Ishikawa (cell line): Measurements from ENCODE around the gene SLC44A4.

ENCODE experiments used
- CEBPB ChIP-seq: IDR thresholded peaks from 2 replicates; pipeline ENCODE4 v1.6.1; 2012
- CREB1 ChIP-seq: IDR thresholded peaks from 2 replicates; pipeline ENCODE4 v1.6.1; 2012; ENCODE audit warnings: low read depth
- EGR1 ChIP-seq: IDR thresholded peaks from 2 replicates; pipeline ENCODE4 v1.6.1; 2012
- EP300 ChIP-seq: IDR thresholded peaks from 2 replicates; pipeline ENCODE4 v1.6.1; 2012; ENCODE audit warnings: borderline replicate concordance
- FOXM1 ChIP-seq: IDR thresholded peaks from 2 replicates; pipeline ENCODE4 v1.6.1; 2012; ENCODE audit warnings: low read depth, borderline replicate concordance
- MAX ChIP-seq: IDR thresholded peaks from 2 replicates; pipeline ENCODE4 v1.6.1; 2012
- NFIC ChIP-seq: IDR thresholded peaks from 2 replicates; pipeline ENCODE4 v1.6.1; 2012
- RAD21 ChIP-seq: IDR thresholded peaks from 2 replicates; pipeline ENCODE4 v1.6.1; 2012; ENCODE audit warnings: low read depth
- REST ChIP-seq: IDR thresholded peaks from 2 replicates; pipeline ENCODE4 v1.6.1; 2012; ENCODE audit warnings: low read depth, mild to moderate bottlenecking
- TAF1 ChIP-seq: IDR thresholded peaks from 2 replicates; pipeline ENCODE4 v1.6.1; 2012; ENCODE audit warnings: low read depth, mild to moderate bottlenecking
- TCF12 ChIP-seq: IDR thresholded peaks from 2 replicates; pipeline ENCODE4 v1.6.1; 2012; ENCODE audit warnings: low read depth
- TEAD4 ChIP-seq: IDR thresholded peaks from 2 replicates; pipeline ENCODE4 v1.6.1; 2012
- USF1 ChIP-seq: IDR thresholded peaks from 2 replicates; pipeline ENCODE4 v1.6.1; 2012
- YY1 ChIP-seq: IDR thresholded peaks from 2 replicates; pipeline ENCODE4 v1.6.1; 2012; ENCODE audit warnings: low read depth
- ZBTB7A ChIP-seq: IDR thresholded peaks from 2 replicates; pipeline ENCODE4 v1.6.1; 2012; ENCODE audit warnings: low read depth

Gene SLC44A4

GRCh38 chr6:31859923-31860322 is 18.9 kb downstream of the SLC44A4 start:
- TF ChIP-seq ZBTB7A (no peak), FOXM1 (no peak), TAF1 (no peak), REST (no peak), CEBPB (no peak), RAD21 (no peak), YY1 (no peak), EGR1 (no peak), EP300 (no peak), TEAD4 (no peak), NFIC (no peak), MAX (no peak)

DNA sequence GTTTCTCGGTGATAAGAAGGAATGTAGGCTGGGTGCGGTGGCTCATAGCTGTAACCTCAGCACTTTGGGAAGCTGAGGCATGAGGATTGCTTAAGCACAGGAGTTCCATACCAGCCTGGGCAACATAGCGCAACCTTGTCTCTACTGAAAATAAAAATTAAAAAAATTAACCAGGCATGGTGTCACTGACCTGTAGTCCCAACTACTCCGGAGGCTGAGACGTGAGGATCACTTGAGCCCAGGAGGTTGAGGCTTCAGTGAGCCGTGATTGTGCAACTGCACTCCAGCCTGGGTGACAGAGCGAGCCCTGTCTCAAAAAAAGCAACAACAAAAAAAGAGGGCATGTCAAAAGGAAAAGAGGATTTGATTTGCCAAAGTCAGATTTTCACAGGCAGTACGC is 20.1 kb downstream of the SLC44A4 start:
- TF ChIP-seq ZBTB7A (no peak), MAX (no peak), TCF12 (no peak), REST (no peak)

DNA sequence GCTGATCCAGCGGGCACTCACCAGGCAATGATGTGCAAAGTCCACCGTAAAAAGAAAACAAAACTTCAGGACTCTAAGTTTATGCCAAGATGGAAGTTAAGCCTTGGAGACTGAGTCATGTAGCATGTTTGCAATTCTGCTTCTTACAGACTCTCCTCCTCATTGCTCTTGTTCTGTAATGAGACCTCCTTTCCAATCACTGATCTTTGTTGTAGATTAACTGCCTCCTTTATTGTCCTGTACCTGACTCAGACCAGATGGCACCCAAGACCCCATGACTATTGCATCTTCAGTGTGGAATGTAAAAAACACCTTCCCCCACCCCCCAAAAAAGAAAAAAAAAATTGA is 27.3 kb downstream of the SLC44A4 start:
- TF ChIP-seq TEAD4 (no peak), MAX (no peak), USF1 (no peak), NFIC (no peak)

DNA sequence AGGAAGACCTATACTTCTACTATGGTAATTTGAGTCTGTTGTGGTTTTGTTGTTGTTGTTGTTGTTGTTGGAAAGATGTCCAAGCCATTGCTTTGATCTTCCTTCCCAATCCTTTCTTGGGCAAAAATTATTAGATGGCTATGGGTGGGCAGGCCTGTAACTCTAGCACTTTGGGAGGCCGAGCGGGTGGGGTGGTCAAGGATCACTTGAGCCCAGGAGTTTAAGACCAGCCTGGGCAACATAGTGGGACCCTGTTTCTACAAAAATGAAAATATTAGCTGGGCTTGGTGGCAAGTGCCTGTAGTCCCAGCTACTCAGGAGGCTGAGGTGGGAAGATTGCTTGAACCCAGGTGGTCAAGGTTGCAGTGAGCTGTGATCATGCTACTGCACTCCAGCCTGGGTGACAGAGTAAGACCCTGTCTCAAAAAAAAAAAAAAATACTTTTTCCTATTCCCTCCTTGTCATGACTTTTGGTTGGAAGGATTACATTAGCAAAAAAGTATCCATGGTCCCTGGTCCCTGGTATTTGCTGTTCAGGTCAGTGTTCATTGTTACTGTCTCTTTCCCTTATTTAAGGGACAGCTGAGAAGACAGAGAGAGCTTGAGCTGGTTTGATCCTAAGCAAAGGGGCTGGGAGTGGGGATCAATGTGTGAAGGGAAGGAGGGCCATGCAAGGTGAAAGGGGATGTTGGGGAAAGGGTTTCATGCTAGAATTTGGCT is 27.9 kb downstream of the SLC44A4 start:
- TF ChIP-seq YY1: no peak
- no peak for TF ChIP-seq EGR1
- TF ChIP-seq CEBPB: no peak
- TF ChIP-seq FOXM1: no peak
- no peak for TF ChIP-seq TEAD4
- no peak for TF ChIP-seq TAF1
- TF ChIP-seq EP300: no peak
- TF ChIP-seq ZBTB7A: no peak

DNA sequence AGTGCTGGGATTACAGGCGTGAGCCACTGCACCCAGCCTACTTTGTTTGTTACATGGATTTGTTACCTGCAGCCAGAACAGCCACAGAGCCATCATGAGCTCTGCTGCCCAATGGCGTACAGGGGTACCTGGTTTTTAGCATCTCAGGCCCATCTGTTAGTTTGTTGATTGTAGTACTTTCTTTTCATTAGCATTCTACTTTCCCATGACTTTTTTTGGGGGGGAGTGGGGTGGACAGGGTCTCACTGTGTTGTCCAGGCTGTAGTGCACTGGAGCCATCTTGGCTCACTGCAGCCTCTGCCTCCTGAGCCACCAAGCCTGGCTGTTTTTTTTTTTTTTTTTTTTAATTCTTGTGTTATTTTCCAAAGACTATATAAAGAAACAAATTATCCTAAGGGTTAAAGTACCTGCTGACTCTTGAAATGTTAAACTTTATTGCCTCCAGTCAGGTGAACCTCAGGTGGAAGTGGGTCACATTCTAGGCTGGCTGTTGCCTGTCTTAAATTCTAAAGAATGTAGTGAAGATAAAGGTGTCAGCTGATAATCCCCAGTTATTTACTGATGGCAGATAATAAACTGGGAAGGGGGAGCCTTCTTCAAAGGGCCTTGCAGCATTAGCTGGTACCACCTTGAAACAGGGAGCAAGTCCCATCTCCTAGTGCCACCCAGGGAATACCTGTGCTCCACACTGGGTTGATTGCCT is 31.4 kb downstream of the SLC44A4 start:
- TF ChIP-seq CREB1 (no peak), USF1 (no peak)

DNA sequence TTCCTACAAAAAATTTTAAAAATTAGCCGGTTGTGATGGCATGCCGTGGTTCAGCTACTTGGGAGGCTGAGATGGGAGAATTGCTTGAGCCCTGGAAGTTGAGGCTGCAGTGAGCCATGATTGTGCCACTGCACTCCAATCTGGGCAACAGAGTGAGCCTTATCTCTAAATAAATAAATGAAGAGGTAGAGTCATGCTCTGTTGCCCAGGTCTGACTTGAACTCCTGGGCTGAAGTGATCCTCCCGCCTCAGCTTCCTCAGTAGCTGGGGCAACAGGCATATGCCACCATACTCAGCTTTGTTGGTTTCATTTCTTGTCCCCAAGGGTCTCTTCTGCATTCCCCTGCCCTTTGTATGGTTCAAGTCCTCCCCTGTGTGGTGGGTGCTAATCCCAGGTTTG is 34.3 kb downstream of the SLC44A4 start:
- TF ChIP-seq TAF1 (no peak), CEBPB (no peak), FOXM1 (no peak), TEAD4 (no peak), ZBTB7A (no peak), YY1 (no peak), EGR1 (no peak), REST (no peak), USF1 (no peak), MAX (no peak), CREB1 (no peak)
